GM06990 (cell line): ENCODE data around the gene WDFY2.

Experiments
- DNase-seq: peaks from one replicate; pipeline ENCODE4 v3.0.0-alpha.2; 2011; ENCODE audit not compliant: insufficient read length; ENCODE audit errors: extremely low read depth
- H3K27me3 ChIP-seq: replicated peaks from 2 replicates; pipeline ENCODE4 v1.6.0; 2011; ENCODE audit warnings: low read length; ENCODE audit not compliant: control insufficient read depth, insufficient read depth
- H3K36me3 ChIP-seq: 2 replicates; pipeline ENCODE4 v1.5.1; 2011; ENCODE audit warnings: low read length; ENCODE audit not compliant: control insufficient read depth, insufficient read depth
- H3K4me3 ChIP-seq: replicated peaks from 2 replicates; pipeline ENCODE4 v1.5.1; 2011; ENCODE audit warnings: low read depth, mild to moderate bottlenecking, control low read depth, low read length
- CTCF ChIP-seq: IDR thresholded peaks from 2 replicates; pipeline ENCODE4 v1.5.1; 2011; ENCODE audit warnings: low read length, control low read depth, mild to moderate bottlenecking, inconsistent platforms; ENCODE audit not compliant: insufficient read depth, poor library complexity, severe bottlenecking

WDFY2 gene

GRCh38 chr13:51765142-51765515, 180.9 kb downstream of the WDFY2 start:
- DNase-seq = no peak
- no peak for TF ChIP-seq CTCF
- Histone ChIP-seq H3K27me3 (no peaks in the 10 kb centered on the region), H3K36me3 (no peaks in the 10 kb centered on the region; the same call in none of the 2 replicates), H3K4me3 (no peak overlapping the region; the same call in 1 of the 2 replicates)

GRCh38 chr13:51767100-51767499, 182.8 kb downstream of the WDFY2 start:
- TF ChIP-seq CTCF = peak; percentile 24
- H3K27me3 ChIP-seq = no peaks in the 10 kb centered on the region
- DNase-seq = no peak
- H3K4me3 ChIP-seq = no peak overlapping the region
- H3K36me3 ChIP-seq = no peaks in the 10 kb centered on the region; the same call in none of the 2 replicates

GRCh38 chr13:51768378-51768921, 184.2 kb downstream of the WDFY2 start:
- DNase-seq = no peak
- no peak overlapping the region for H3K4me3 ChIP-seq

GRCh38 chr13:51768976-51769375, 184.7 kb downstream of the WDFY2 start:
- no peaks in the 10 kb centered on the region; the same call in none of the 2 replicates for H3K36me3 ChIP-seq
- no peak for TF ChIP-seq CTCF
- DNase-seq = no peak

More at GRCh38 chr13:51768378-51768921, 184.2 kb downstream of the WDFY2 start:
- Histone ChIP-seq H3K27me3 (no peaks in the 10 kb centered on the region), H3K36me3 (no peaks in the 10 kb centered on the region; the same call in none of the 2 replicates)
- TF ChIP-seq CTCF = no peak

GRCh38 chr13:51769455-51770127, 185.3 kb downstream of the WDFY2 start:
- Histone ChIP-seq H3K27me3 (no peaks in the 10 kb centered on the region), H3K36me3 (no peaks in the 10 kb centered on the region; the same call in none of the 2 replicates), H3K4me3 (no peak overlapping the region)
- no peak for DNase-seq
- no peak for TF ChIP-seq CTCF

More at GRCh38 chr13:51768976-51769375, 184.7 kb downstream of the WDFY2 start:
- Histone ChIP-seq H3K27me3 (no peaks in the 10 kb centered on the region), H3K4me3 (no peak overlapping the region)
